Liver (tissue), 3 donors: Measurements from ENCODE around the gene PCDHA11.

Source experiments
- JUND ChIP-seq, 2 donors: IDR thresholded peaks; 2 replicates each; pipeline ENCODE4 v1.6.1; 2016; ENCODE audit warnings: antibody characterized with exemption in 2 of 2
- ZBTB33 ChIP-seq: IDR thresholded peaks from 2 replicates; pipeline ENCODE4 v1.6.1; 2016; ENCODE audit warnings: antibody characterized with exemption
- TF ChIP-seq, protein P1 (sequence below): IDR thresholded peaks from 2 replicates; pipeline ENCODE4 v1.6.1; 2016; ENCODE audit warnings: antibody characterized with exemption, mild to moderate bottlenecking
- TF ChIP-seq, protein P2 (sequence below): fragments of 150-350 bp; IDR thresholded peaks from 2 replicates; pipeline ENCODE4 v1.5.1; 2017; ENCODE audit warnings: improper control_type of control experiment, low read depth, low read length; ENCODE audit not compliant: missing input control
- donor health status: healthy.
- donor health status: healthy.

DNA sequence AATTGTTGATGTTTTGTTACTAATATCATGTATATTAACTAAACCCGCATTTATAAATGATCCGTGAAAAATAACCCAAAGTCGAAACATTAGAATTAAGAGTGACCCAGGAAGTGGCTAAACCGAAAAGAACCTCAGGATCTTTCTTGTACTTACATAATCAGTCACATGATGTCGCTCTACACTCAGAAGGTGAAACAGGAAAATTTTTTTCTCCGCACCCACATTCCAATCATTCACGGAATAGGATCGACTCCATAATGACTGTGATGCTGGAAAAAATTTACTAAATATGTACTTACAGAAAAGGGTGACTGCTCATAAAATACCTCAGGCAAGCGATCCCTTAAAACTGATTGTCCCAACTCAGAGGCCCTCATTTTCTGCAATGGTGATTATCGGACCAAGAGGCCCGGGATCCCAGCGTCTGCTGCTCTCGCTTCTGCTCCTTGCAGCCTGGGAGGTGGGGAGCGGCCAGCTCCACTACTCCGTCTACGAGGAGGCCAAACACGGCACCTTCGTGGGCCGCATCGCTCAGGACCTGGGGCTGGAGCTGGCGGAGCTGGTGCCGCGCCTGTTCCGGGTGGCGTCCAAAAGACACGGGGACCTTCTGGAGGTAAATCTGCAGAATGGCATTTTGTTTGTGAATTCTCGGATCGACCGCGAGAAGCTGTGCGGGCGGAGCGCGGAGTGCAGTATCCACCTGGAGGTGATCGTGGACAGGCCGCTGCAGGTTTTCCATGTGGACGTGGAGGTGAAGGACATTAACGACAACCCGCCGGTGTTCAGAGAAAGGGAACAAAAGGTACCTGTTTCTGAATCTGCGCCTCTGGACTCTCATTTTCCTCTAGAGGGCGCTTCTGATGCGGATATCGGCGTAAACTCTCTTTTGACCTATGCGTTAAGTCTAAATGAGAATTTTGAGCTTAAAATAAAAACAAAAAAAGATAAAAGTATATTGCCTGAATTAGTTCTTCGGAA lies 6.6 kb downstream of the PCDHA11 start, which contains the start of gene PCDHA12:
- TF ChIP-seq, protein P1, sequence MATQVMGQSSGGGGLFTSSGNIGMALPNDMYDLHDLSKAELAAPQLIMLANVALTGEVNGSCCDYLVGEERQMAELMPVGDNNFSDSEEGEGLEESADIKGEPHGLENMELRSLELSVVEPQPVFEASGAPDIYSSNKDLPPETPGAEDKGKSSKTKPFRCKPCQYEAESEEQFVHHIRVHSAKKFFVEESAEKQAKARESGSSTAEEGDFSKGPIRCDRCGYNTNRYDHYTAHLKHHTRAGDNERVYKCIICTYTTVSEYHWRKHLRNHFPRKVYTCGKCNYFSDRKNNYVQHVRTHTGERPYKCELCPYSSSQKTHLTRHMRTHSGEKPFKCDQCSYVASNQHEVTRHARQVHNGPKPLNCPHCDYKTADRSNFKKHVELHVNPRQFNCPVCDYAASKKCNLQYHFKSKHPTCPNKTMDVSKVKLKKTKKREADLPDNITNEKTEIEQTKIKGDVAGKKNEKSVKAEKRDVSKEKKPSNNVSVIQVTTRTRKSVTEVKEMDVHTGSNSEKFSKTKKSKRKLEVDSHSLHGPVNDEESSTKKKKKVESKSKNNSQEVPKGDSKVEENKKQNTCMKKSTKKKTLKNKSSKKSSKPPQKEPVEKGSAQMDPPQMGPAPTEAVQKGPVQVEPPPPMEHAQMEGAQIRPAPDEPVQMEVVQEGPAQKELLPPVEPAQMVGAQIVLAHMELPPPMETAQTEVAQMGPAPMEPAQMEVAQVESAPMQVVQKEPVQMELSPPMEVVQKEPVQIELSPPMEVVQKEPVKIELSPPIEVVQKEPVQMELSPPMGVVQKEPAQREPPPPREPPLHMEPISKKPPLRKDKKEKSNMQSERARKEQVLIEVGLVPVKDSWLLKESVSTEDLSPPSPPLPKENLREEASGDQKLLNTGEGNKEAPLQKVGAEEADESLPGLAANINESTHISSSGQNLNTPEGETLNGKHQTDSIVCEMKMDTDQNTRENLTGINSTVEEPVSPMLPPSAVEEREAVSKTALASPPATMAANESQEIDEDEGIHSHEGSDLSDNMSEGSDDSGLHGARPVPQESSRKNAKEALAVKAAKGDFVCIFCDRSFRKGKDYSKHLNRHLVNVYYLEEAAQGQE = no peak
- TF ChIP-seq, protein P2, sequence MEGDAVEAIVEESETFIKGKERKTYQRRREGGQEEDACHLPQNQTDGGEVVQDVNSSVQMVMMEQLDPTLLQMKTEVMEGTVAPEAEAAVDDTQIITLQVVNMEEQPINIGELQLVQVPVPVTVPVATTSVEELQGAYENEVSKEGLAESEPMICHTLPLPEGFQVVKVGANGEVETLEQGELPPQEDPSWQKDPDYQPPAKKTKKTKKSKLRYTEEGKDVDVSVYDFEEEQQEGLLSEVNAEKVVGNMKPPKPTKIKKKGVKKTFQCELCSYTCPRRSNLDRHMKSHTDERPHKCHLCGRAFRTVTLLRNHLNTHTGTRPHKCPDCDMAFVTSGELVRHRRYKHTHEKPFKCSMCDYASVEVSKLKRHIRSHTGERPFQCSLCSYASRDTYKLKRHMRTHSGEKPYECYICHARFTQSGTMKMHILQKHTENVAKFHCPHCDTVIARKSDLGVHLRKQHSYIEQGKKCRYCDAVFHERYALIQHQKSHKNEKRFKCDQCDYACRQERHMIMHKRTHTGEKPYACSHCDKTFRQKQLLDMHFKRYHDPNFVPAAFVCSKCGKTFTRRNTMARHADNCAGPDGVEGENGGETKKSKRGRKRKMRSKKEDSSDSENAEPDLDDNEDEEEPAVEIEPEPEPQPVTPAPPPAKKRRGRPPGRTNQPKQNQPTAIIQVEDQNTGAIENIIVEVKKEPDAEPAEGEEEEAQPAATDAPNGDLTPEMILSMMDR = no peak
- TF ChIP-seq JUND (IDR thresholded peaks at IDR 0.05) (no peak), ZBTB33 (no peak)
